ENCODE measurements around the gene PCLO. TPM values are rescaled to one million over a fixed set of nuclear protein-coding genes. Genes with fewer than 3 reads are reported as not detected.

The PCLO gene
- polyA plus RNA-seq, 3 donors = not detected

- Histone ChIP-seq H3K9me3 (replicated peaks in 1 of 2; ENCODE audit: control insufficient read depth in 1 of 2, insufficient read depth in 1 of 2, low read length in 2 of 2) (no peaks in the 10 kb centered on the region), H3K27ac (ENCODE audit: low read depth in 1 of 2, low read length in 2 of 2) (no peak overlapping the region), H3K4me2 (replicated peaks; ENCODE audit: extremely low read depth, low read length, poor library complexity, severe bottlenecking) (no peak overlapping the region), H3K9ac (ENCODE audit: insufficient read depth, low read length, poor library complexity, severe bottlenecking) (no peak overlapping the region), H3K27me3 (ENCODE audit: control insufficient read depth in 2 of 2, insufficient read depth in 2 of 2, low read length in 2 of 2) (no peaks in the 10 kb centered on the region), H3K79me2 (ENCODE audit: insufficient read depth, low read length) (no peaks in the 10 kb centered on the region), H4K20me1 (ENCODE audit: insufficient read depth, low read length) (no peaks in the 10 kb centered on the region), H2AFZ (ENCODE audit: insufficient read depth, low read depth, low read length, poor library complexity, severe bottlenecking) (no peak overlapping the region), H3K36me3 (replicated peaks in 1 of 2; ENCODE audit: control insufficient read depth in 1 of 2, insufficient read depth in 2 of 2, low read length in 2 of 2) (no peaks in the 10 kb centered on the region), H3K4me1 (ENCODE audit: control insufficient read depth in 1 of 2, insufficient read depth in 2 of 2, low read length in 2 of 2) (no peaks in the 10 kb centered on the region), H3K4me3 (replicated peaks in 1 of 3; ENCODE audit: low read depth in 2 of 3, low read length in 3 of 3) (no peak overlapping the region)
- DNase-seq = no peak
- TF ChIP-seq CTCF (IDR thresholded peaks at IDR 0.05) = no peak
- 89% methylated on average over 2 of the region's 2 CpGs for WGBS (ENCODE audit: insufficient coverage)
- intact Hi-C loops (cut with micrococcal nuclease) = no loop called here
- Mint-ChIP-seq H3K27me3 (ENCODE audit: low read depth in 3 of 3) (no peaks in the 10 kb centered on the region), H3K9me3 (peaks cover 0 to 3% (median 0%) of the 10 kb centered on the region in 7 donors), H3K4me1 (no peaks in the 10 kb centered on the region), H3K4me3 (no peak overlapping the region), H3K36me3 (no peaks in the 10 kb centered on the region), H3K27ac (no peak overlapping the region)
Observed at GRCh38 chr7:83015916-83016315, 146.8 kb downstream of the PCLO start.

- no peak for DNase-seq
- Histone ChIP-seq H3K9me3 (replicated peaks in 1 of 2; ENCODE audit: control insufficient read depth in 1 of 2, insufficient read depth in 1 of 2, low read length in 2 of 2) (no peaks in the 10 kb centered on the region), H3K36me3 (replicated peaks in 1 of 2; ENCODE audit: control insufficient read depth in 1 of 2, insufficient read depth in 2 of 2, low read length in 2 of 2) (no peaks in the 10 kb centered on the region), H3K9ac (ENCODE audit: insufficient read depth, low read length, poor library complexity, severe bottlenecking) (no peak overlapping the region), H3K4me1 (ENCODE audit: control insufficient read depth in 1 of 2, insufficient read depth in 2 of 2, low read length in 2 of 2) (no peaks in the 10 kb centered on the region), H3K79me2 (ENCODE audit: insufficient read depth, low read length) (no peaks in the 10 kb centered on the region), H3K4me2 (replicated peaks; ENCODE audit: extremely low read depth, low read length, poor library complexity, severe bottlenecking) (no peak overlapping the region), H3K27ac (ENCODE audit: low read depth in 1 of 2, low read length in 2 of 2) (no peak overlapping the region), H3K4me3 (replicated peaks in 1 of 3; ENCODE audit: low read depth in 2 of 3, low read length in 3 of 3) (no peak overlapping the region), H3K27me3 (ENCODE audit: control insufficient read depth in 2 of 2, insufficient read depth in 2 of 2, low read length in 2 of 2) (no peaks in the 10 kb centered on the region), H4K20me1 (ENCODE audit: insufficient read depth, low read length) (no peaks in the 10 kb centered on the region), H2AFZ (ENCODE audit: insufficient read depth, low read depth, low read length, poor library complexity, severe bottlenecking) (no peak overlapping the region)
- TF ChIP-seq CTCF (IDR thresholded peaks at IDR 0.05) = no peak
- H3K36me3 Mint-ChIP-seq = no peaks in the 10 kb centered on the region
- no peaks in the 10 kb centered on the region for H3K27me3 Mint-ChIP-seq (ENCODE audit: low read depth in 3 of 3)
- H3K4me1 Mint-ChIP-seq = no peaks in the 10 kb centered on the region
- no peak overlapping the region for H3K4me3 Mint-ChIP-seq
- WGBS (ENCODE audit: insufficient coverage) = no CpG with 5 or more reads among the region's 1 CpG
- H3K27ac Mint-ChIP-seq = no peak overlapping the region
- H3K9me3 Mint-ChIP-seq = peaks cover 0 to 3% (median 0%) of the 10 kb centered on the region in 7 donors
- intact Hi-C loops (cut with micrococcal nuclease) = no loop called here
Observed at GRCh38 chr7:83014546-83014945, 148.1 kb downstream of the PCLO start.
